22Rv1 (cell line): ENCODE results near the gene GRAP.

ENCODE experiments used
- ZFX ChIP-seq: fragments of 450-650 bp; IDR thresholded peaks from 2 replicates; pipeline ENCODE4 v1.6.1; 2017; ENCODE audit warnings: antibody characterized with exemption, borderline replicate concordance
- TF ChIP-seq, protein P1 (sequence below): fragments of 450-650 bp; IDR thresholded peaks from 2 replicates; pipeline ENCODE4 v1.5.1; 2017; ENCODE audit warnings: mild to moderate bottlenecking

DNA sequence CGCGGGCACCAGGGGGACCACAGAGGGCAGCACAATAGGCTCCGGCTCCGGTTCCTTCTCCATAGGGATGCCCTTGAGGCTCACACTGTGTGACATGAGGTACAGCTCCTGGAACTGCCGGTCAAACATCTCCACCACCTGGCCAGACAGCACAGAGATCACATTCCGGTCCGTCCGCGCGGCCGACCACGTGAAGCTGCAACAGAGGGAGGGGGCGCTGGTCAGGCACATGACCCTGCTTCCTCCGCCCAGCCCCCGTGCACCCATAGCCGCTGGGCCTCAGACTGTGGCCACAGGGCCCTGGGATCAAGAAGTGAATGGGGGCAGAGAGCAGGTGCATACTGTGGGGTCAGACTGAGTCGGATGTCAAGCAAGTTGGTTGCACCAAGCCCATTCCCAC is 68.1 kb downstream of the GRAP start:
- TF ChIP-seq, protein P1, sequence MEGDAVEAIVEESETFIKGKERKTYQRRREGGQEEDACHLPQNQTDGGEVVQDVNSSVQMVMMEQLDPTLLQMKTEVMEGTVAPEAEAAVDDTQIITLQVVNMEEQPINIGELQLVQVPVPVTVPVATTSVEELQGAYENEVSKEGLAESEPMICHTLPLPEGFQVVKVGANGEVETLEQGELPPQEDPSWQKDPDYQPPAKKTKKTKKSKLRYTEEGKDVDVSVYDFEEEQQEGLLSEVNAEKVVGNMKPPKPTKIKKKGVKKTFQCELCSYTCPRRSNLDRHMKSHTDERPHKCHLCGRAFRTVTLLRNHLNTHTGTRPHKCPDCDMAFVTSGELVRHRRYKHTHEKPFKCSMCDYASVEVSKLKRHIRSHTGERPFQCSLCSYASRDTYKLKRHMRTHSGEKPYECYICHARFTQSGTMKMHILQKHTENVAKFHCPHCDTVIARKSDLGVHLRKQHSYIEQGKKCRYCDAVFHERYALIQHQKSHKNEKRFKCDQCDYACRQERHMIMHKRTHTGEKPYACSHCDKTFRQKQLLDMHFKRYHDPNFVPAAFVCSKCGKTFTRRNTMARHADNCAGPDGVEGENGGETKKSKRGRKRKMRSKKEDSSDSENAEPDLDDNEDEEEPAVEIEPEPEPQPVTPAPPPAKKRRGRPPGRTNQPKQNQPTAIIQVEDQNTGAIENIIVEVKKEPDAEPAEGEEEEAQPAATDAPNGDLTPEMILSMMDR: no peak
- no peak for TF ChIP-seq ZFX
